Measurements from ENCODE around the gene RBM22. TPM values are rescaled to one million over a fixed set of nuclear protein-coding genes. Genes with fewer than 3 reads are reported as not detected.
"Not testable (repeated sequence)": the region's sequence is repeated elsewhere in the genome, so short reads cannot be mapped to it uniquely, and the experiment has no call there.

Gene RBM22
- 10 to 100 TPM; 24.7 to 41.6 (median 33.2) TPM for total RNA-seq

- peak within 1 kb of the TSS; percentile 72 to 99 (median 92) for H3K4me3 ChIP-seq
- peaks cover 0 to 28% (median 8%) of the 10 kb centered on the region in 4 donors for H3K4me1 ChIP-seq
- peaks cover 6 to 34% (median 33%) of the 10 kb centered on the region in 3 donors for H3K36me3 ChIP-seq
- peak within 1 kb of the TSS; percentile 88 to 100 (median 98) for H3K27ac ChIP-seq
- H3K9me3 ChIP-seq = no peaks in the 10 kb centered on the region
- TF ChIP-seq EP300 (IDR thresholded peaks at IDR 0.05) (peak; percentile 92 to 98), POLR2A (IDR thresholded peaks at IDR 0.05) (peak; percentile 63 to 83)
- TF ChIP-seq, protein P1, sequence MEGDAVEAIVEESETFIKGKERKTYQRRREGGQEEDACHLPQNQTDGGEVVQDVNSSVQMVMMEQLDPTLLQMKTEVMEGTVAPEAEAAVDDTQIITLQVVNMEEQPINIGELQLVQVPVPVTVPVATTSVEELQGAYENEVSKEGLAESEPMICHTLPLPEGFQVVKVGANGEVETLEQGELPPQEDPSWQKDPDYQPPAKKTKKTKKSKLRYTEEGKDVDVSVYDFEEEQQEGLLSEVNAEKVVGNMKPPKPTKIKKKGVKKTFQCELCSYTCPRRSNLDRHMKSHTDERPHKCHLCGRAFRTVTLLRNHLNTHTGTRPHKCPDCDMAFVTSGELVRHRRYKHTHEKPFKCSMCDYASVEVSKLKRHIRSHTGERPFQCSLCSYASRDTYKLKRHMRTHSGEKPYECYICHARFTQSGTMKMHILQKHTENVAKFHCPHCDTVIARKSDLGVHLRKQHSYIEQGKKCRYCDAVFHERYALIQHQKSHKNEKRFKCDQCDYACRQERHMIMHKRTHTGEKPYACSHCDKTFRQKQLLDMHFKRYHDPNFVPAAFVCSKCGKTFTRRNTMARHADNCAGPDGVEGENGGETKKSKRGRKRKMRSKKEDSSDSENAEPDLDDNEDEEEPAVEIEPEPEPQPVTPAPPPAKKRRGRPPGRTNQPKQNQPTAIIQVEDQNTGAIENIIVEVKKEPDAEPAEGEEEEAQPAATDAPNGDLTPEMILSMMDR (IDR thresholded peaks at IDR 0.05) = peak; percentile 55 to 89 (median 70)
- 0% methylated on average over 49 to 59 of the region's 59 CpGs for WGBS, 2 donors
- DNase-seq (ENCODE audit: low spot score in 2 of 2) = peak; percentile 89 to 93
- H3K27me3 ChIP-seq = no peaks in the 10 kb centered on the region
Observed at GRCh38 chr5:150700594-150701377, at the start of gene RBM22. TSS of gene RBM22 (minus strand) at chr5:150701062. CDS start at chr5:150700985, 77 bp downstream.

- TF ChIP-seq, protein P1 (IDR thresholded peaks at IDR 0.05) = no peak
- TF ChIP-seq POLR2A (IDR thresholded peaks at IDR 0.05) (no peak), EP300 (IDR thresholded peaks at IDR 0.05) (no peak)
- Histone ChIP-seq H3K36me3 (peaks cover 0 to 51% (median 0%) of the 10 kb centered on the region in 3 donors), H3K9me3 (no peaks in the 10 kb centered on the region), H3K4me1 (peaks cover 0 to 41% (median 0%) of the 10 kb centered on the region in 4 donors), H3K27ac (no peak overlapping the region), H3K4me3 (no peak overlapping the region), H3K27me3 (no peaks in the 10 kb centered on the region)
- DNase-seq (ENCODE audit: low spot score in 2 of 2) = no peak
- 67 to 76% methylated on average over 2 of the region's 2 CpGs for WGBS, 2 donors
Observed at GRCh38 chr5:150750469-150750868, 49.6 kb upstream of the RBM22 start.

DNA sequence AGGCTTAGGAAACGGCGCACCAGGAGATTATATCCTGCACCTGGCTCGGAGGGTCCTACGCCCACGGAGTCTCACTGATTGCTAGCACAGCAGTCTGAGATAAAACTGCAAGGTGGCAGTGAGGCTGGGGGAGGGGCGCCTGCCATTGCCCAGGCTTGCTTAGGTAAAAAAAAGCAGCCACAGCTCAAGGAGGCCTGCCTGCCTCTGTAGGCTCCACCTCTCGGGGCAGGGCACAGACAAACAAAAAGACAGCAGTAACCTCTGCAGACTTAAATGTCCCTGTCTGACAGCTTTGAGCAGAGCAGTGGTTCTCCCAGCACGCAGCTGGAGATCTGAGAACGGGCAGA lies 42.3 kb upstream of the RBM22 start:
- not testable (repeated sequence) for H3K9me3 ChIP-seq; H3K27ac ChIP-seq; H3K27me3 ChIP-seq; H3K4me3 ChIP-seq; H3K4me1 ChIP-seq; DNase-seq (ENCODE audit: low spot score in 2 of 2)
- WGBS, 2 donors = 90 to 93% methylated on average over 9 of the region's 9 CpGs
- H3K36me3 ChIP-seq = peaks cover 0 to 32% (median 0%) of the 10 kb centered on the region in 3 donors

DNA sequence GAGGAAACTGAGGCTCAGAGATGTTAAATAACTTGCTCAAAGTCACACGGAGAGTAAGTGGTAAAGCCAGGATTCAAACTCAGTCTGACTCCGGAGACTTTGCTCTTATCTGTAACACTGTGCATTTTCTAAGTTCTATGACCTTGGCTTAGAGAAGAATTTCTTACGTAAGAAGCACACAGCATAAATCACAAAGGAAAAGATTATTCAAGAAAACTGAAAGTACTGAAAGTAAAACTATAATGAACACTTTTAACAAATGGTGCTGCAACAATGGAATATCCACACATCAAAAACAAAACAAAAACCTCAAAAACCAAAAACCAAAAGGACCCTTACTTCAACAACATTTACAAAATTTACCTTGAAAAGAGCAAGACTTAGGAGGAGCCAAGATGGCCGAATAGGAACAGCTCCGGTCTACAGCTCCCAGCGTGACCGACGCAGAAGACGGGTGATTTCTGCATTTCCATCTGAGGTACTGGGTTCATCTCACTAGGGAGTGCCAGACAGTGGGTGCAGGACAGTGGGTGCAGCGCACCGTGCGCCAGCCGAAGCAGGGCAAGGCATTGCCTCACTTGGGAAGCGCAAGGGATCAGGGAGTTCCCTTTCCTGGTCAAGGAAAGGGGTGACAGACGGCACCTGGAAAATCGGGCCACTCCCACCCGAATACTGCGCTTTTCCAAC lies 41.7 kb upstream of the RBM22 start:
- not testable (repeated sequence) for H3K27ac ChIP-seq; H3K9me3 ChIP-seq; DNase-seq (ENCODE audit: low spot score in 2 of 2); H3K27me3 ChIP-seq; H3K4me3 ChIP-seq; H3K4me1 ChIP-seq
- 90 to 95% methylated on average over 18 of the region's 18 CpGs for WGBS, 2 donors
- peaks cover 0 to 32% (median 0%) of the 10 kb centered on the region in 3 donors for H3K36me3 ChIP-seq

DNA sequence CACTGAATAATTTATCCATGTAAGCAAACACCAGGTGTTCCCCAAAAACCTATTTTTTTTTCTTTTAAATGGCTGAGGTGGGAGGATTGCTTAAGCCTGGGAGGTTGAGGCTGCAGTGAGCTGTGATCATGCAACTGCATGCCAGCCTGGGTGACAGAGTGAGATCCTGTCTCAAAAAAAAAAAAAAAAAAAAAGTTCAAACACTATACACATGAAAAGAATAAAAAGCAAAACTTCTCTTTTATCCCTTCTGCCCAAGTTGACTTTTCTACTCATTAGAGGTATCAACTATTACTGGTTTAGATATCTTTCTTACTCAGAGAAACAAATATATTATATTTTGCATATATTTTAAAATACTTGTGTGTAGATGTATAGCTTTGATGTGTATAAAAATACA lies 40.1 kb upstream of the RBM22 start:
- no peaks in the 10 kb centered on the region for H3K27me3 ChIP-seq
- TF ChIP-seq, protein P1 (IDR thresholded peaks at IDR 0.05) = no peak
- no peak for TF ChIP-seq POLR2A (IDR thresholded peaks at IDR 0.05)
- TF ChIP-seq EP300 (IDR thresholded peaks at IDR 0.05) = no peak
- no peak overlapping the region for H3K27ac ChIP-seq
- peaks cover 0 to 4% (median 0%) of the 10 kb centered on the region in 4 donors for H3K9me3 ChIP-seq
- no peak for DNase-seq (ENCODE audit: low spot score in 2 of 2)
- H3K4me3 ChIP-seq = no peak overlapping the region
- peaks cover 0 to 45% (median 6%) of the 10 kb centered on the region in 3 donors for H3K36me3 ChIP-seq
- H3K4me1 ChIP-seq = no peaks in the 10 kb centered on the region

- no peak for TF ChIP-seq POLR2A (IDR thresholded peaks at IDR 0.05)
- TF ChIP-seq, protein P1 (IDR thresholded peaks at IDR 0.05) = no peak
- TF ChIP-seq EP300 (IDR thresholded peaks at IDR 0.05) = no peak
- Histone ChIP-seq H3K36me3 (peaks cover 0 to 59% (median 8%) of the 10 kb centered on the region in 3 donors), H3K4me3 (no peak overlapping the region), H3K9me3 (peaks cover 0 to 4% (median 0%) of the 10 kb centered on the region in 4 donors), H3K4me1 (no peaks in the 10 kb centered on the region), H3K27me3 (no peaks in the 10 kb centered on the region), H3K27ac (no peak overlapping the region)
- DNase-seq (ENCODE audit: low spot score in 2 of 2) = no peak
- 96% methylated on average over 7 of the region's 7 CpGs for WGBS, 2 donors
Observed at GRCh38 chr5:150738862-150739261, 38.0 kb upstream of the RBM22 start.

Measured in tibial nerve (tissue), 4 donors.